IPS-NIHi7 (cell line): ENCODE measurements around the gene CYP26C1.
A peak's percentile ranks its signal among the peaks of the same experiment; 100 is the strongest.
"Not testable (repeated sequence)": the region's sequence is repeated elsewhere in the genome, so short reads cannot be mapped to it uniquely, and the experiment has no call there.

ENCODE experiments used
- DNase-seq: peaks from one replicate; pipeline ENCODE4 v3.0.0; 2012; ENCODE audit warnings: mixed read lengths; ENCODE audit errors: extremely low spot score

CYP26C1 gene

DNA sequence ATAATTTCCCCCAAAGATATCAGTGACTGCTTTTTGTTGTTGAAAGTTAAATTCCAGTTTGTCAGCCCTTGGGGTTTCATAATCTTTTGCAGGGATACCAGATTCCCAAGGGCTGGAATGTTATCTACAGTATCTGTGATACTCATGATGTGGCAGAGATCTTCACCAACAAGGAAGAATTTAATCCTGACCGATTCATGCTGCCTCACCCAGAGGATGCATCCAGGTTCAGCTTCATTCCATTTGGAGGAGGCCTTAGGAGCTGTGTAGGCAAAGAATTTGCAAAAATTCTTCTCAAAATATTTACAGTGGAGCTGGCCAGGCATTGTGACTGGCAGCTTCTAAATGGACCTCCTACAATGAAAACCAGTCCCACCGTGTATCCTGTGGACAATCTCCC, 16.3 kb downstream of the CYP26C1 start:
- DNase-seq: no peak

DNA sequence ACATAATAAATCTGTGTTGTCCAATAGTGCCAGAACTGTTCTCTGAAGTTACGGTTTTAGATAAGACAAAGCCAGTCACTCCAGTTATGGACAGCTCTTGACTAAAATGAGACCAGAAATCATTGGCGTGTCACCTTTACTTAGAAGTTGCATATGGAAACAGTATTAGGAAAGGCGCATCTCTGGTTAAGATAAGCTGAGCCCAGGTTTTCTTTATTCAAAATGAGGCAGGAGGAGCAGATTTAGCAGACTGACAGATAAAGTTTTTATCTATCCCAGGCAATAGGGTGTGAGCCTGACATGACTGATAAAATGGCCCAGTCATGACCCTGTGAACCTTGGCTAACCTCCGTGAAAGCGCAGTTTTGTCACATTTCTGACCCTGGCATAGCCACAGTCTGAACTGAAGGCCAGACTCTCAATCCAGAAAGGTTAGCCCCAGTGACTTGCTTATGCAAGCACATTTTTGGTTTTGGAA, 17.3 kb downstream of the CYP26C1 start:
- DNase-seq: no peak

DNA sequence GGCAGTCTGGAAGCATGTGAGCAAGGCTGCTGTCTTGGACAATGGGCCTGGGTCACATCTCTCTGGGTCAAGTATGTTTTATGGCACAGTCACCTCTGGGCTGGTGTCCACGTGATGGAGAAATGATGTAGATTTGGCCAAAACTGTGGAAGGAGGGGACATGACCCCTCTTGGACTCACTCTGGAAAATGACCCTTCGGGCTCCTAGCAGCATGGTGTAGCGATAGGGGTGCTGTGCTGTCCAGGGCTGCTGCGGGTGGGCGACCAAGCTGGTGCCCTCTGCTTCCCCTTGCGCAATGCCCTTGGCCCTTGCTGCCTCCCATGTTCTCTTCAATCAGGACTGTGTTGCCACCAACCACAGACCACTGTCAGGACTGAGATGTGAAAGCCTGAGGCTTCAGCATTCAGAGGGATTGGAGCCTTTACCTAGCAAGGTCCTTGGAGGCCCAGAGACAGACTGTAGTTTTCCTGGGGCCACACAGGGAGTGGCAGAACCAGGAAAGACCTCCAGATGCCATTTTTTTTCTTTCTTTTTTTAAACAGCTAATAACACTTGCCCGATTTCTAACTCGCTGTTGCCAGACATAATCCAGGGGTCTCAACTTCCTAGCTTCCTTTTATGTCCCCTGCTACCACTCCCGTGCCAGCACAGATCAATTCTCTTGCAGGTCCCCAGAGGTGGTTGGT, 19.2 kb downstream of the CYP26C1 start:
- no peak for DNase-seq

DNA sequence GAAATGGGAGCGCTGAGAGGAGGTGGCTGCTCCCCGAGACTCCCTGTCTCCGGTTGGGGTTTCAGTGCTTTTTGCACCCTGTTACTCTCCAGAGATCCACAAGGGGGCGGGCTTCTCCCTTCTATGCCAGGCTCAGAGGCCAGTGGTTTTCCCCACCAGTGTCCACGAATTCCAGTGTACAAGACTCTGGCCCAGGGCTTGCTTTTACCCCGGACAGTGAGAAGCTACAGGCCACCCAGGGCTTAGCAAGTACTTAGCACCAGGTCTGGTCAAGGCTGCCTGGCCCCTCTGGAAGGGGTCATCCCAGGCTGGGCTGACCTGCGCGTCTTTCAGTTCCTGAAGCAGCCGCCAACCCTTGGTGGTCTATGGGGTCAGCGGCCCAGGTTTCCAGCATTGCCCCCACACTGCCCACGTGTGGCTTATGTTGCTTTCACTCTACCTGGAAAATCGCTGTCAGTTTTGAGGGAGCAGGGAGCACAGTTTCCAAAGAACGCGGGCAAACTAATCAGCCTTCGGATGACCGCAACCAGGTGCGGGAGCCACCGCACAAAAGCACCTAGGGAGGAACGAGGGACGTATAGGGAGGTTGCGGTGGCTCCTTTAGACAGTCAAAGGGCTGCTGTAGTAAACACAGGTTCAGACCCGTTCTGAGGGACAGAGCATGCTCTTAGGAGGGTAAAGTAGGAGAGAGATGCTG, 19.9 kb downstream of the CYP26C1 start:
- DNase-seq: peak; percentile 80

DNA sequence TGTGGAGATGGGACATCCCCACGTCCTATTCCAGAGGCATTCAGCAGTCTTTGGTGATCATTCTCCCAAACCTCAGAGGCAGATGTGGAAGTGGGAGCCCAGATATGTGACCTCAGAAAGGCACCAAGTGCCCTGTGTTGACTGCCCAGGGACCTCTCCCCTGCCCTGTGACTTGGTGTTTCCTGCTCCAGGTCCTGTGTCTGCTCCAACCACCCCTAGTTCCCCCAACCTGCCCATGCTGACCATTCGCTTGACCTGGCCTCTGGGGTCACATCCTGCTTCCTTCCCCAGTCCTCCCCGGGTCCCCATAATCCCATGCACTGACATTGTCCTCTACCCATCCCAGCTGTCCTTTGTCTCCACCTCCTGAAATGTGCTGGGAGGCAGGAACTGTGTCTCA, 20.7 kb downstream of the CYP26C1 start:
- DNase-seq: no peak

DNA sequence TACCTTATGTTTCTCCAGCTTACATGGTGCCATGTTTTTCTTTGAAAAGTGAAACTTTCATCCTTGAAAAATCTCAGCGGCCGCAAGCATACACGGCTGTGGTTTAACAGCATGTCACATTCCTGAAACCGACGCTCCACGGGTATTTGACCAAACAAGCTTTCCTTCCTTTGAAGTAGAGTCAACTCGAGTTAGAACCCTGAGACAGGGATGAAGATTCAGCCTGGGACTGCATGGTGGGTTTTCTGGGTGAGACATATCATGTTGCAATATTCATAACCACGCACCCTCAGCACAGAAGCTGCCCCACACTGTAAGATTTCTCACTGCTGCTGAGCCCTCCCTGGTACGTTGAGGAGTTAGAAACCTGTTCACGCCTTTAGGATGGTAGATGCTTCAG, 21.2 kb downstream of the CYP26C1 start:
- no peak for DNase-seq

DNA sequence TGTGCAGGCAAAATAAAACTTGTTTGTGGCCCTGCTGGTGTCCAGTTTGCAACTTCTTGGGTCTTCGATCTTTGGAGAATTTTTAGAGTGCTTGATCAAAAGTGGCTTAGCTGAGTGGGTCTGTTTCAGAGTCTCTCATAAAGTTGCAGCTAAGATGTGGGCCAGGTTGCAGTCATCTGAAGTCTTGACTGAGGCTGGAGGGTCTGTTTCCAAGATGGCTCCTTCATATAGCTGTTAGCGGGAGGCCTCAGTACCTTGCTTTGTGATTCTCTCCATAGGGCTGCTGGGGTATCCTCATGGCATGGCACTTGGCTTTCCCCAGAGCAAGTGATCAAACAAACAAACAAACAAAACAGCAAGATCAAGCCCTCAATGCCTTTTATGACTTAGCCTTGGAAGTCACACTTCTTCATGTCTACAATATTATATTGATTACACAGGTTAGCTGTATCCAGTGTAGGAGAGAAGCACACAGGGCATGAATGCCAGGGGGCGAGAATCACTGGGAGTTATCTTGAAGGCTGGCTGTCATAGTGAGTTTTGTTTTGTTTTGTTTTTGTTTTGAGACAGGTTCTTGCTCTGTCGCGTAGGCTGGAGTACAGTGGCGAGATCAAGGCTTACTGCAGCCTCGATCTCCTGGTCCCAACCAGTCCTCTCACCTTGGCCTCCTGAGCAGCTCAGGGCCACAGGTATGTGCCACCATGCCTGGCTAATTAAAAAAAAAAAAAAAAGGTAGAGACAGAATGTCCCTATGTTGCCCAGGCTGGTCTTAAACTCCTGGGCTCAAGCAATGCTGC, 23.3 kb downstream of the CYP26C1 start:
- DNase-seq: no peak

DNA sequence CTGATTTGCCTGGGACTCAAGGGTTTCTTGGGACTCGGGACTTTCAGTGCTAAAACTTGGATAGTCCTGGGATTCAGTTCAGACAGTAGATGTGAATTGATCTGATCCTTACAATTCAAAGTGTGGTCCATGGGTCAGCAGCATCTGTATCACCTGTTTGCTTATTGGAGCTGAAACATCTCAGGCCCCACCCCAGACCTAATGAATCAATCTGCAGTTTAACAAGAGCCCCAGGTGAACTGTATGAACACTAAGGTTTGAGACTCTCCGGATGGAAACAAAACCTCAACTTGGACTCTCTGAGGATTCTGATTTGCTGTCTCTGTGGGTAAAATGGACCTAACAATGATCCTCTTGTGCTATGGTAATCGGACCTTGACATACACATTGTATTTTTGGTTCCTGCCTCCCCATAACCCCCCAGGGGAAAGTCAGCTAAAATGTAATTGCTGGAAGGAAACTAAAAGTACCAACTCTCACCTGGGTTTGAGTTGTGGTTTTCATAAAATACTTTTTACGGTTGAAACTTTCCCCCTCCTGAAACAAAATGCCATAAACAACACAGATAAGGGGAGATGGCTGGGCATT, 24.8 kb downstream of the CYP26C1 start:
- no peak for DNase-seq

DNA sequence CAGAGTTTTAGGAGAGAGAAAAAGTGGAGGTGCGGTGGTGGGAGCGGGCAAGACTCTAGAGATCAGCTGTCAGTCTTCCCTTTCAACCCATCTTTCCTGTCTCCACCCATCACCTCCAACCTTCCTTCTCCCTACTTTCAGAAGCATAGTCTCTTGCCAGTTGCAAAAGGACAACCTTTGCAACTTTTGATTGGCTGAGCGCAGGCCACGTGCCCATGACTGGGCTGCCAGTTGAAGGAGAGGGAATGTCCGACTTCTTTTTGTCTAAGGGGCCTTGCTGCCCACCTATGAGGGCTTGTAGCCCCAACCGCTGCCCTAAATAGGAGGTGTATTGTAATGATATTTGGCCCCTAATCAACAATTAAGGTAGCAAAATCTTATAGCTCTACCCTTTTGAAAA, 25.7 kb downstream of the CYP26C1 start:
- no peak for DNase-seq

DNA sequence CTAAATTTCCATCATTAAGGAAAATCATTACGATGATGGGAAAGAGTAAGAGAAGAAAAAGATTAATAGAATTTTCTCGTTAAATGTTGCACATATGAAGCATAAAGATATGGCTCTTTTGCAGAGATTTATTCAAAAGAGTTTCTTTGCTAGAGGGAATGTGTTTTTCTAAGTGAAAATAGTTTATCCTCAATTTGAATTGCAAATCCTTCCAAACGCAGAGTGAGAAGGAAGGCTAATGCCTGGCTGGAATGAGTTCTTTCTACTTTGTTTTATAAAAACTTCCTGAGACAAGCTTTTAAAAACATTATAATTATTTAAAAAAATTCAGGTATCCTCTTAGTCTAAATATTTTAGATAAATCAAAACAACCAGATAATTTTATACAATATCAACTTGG, 27.2 kb downstream of the CYP26C1 start:
- no peak for DNase-seq

DNA sequence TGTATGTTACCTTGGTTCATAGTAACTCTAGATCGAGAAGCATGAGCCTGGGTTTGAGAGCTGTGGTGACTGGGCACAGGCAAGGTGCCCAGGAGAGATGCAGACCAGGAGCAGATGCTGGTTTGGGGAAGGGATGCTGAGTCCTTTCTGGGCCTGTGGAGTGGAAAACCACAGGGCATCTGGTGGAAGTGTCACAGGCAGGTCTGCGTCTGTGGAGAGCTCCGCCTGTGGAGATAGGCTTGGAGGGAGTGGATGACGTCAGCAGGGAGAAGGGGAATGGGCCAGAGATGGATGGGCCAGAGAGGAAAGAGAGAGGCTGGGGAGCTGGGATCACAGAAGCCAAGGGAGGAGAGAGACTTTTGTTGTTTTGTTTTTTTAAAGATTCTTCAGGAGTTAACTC, 27.9 kb downstream of the CYP26C1 start:
- peak; percentile 8 for DNase-seq

DNA sequence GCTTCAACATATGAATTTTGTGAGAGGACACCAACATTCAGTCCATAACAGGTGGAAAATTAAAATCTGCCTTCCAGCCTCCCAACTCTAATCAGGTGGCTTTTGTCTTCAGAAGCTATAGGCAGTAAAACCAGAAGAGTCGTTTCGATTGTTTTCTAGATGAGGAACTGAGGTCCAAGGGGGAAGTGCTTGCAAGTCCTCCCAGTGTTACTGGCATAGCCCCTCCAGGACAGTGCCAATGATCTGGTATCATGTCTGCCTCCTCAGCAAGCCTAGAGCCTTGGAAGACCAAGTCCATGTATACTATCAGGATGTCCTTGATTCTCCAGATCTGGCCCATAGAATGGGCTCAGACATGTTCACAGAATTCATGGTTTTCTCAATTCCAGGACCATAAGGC, 30.0 kb downstream of the CYP26C1 start:
- no peak for DNase-seq

DNA sequence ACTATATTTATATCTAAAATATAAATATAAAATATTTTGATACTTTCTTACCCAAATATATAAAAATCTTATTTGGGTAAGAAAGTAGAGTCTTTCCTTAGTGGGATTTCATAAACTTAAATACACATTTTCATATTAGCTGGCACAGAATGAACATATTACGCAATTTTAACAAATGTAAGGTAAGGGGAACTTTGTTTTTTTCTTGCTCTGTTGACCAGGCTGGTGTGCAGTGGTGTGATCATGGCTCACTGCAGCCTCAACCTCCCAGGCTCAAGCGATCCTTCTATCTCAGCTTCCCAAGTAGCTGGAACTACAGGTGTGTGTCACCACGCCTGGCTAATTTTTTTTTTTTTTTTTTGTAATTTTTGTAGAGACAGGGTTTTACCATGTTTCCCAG, 31.4 kb downstream of the CYP26C1 start:
- DNase-seq: no peak

DNA sequence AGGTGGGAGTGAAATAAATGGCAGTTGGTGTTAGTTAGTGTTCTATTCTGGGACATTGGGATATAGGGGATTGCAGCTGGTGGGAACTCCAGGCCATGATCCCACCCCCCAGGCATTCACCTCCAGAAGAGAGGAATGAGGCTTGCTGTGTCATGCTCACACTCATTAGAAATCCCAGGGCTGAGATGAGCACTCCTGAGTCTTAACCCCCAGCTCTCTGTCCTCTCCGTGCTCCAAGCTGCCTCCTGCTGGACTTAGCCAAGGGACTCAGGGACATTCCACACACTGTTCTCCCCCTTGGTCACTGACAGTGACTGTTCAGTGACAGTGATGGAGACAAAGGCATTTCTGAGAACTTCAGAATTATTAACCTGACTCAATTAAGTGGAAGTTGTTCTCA, 34.6 kb downstream of the CYP26C1 start:
- DNase-seq: peak; percentile 54

DNA sequence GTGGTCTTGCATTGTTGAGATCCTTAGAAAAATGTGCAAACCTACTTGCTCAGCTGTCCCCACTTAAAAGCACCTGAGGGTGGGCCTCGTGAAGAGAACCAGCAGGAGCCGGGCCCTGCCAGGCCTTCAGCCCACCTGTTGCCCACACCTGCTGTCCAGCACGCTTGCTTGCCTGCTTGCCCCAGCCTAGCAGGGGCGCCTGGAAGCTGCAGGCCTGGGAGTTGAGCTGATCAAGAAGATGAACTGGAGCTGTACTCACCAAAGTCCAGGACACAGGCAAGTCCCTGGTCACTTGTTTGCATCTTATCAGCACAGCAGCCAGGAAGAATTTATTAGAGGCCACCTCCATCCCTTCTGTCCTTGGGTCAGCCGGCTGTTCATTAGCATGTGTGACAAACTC, 36.3 kb downstream of the CYP26C1 start:
- no peak for DNase-seq

DNA sequence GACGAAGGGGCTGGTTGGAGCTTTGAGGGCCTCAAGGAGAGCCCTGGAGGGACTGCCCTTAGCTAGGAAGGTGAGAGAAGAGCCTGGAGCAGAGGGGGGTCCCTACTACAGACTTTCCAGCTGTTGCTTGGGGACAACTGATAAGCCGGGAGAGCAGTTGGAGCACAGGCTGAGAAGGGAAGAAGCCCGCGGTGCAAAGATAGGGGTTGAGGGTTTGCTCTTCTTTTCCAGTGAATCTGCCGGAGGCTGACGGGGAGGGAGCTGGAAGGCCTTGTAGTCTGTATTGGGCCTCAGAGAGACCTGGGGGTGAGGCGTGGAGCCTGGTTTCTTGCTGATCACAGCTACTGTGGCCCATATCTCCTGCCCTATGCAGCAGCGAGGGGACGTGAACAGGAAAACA, 36.8 kb downstream of the CYP26C1 start:
- DNase-seq: peak; percentile 35

DNA sequence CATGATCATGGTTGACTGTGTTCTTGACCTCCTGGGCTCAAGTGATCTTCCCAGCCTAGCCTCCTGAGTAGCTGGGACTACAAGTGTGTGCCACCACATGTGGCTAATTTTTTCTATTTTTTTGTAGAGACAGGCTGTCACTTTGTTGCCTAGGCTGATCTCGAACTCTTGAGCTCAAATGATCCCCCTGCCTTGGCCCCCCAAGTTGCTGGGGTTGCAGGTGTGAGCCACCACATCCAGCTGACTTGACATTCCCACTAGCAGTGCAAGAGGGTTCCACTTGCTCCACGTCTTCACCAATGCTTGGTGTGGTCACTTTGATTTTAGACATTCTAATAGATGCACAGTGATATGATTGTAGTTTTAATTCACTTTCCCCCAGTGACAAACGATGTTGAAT, 38.2 kb downstream of the CYP26C1 start:
- DNase-seq: no peak

DNA sequence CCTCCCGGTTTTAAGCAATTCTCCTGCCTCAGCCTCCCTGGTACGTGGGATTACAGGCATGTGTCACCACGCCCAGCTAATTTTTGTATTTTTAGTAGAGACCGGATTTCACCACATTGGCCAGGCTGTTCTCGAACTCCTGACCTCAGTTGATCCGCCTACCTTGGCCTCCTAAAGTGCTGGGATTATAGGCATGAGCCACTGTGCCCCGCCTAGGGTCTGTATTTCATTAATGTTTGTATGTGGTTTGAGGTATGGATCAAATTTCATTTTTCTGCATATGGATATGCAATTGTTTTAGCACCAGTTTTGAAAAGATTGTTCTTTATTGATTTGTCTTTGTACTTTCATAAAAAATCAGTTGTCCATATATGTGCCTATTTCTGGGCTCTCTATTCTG, 39.1 kb downstream of the CYP26C1 start:
- no peak for DNase-seq

DNA sequence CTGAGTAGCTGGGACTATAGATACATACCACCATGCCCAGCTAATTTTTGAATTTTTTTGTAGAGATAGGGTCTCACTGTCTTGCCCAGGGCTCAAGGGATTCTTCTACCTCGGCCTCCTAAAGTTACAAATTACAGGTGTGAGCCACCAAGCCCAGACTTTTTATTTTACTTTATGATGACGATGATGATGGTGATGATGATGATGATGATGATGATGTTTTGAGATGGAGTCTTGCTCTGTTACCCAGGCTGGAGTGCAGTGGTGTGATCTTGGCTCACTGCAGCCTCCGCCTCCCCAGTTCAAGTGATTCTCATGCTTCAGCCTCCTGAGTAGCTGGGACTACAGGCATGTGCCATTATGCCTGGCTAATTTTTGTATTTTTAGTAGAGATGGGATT, 40.5 kb downstream of the CYP26C1 start:
- not testable (repeated sequence) for DNase-seq

DNA sequence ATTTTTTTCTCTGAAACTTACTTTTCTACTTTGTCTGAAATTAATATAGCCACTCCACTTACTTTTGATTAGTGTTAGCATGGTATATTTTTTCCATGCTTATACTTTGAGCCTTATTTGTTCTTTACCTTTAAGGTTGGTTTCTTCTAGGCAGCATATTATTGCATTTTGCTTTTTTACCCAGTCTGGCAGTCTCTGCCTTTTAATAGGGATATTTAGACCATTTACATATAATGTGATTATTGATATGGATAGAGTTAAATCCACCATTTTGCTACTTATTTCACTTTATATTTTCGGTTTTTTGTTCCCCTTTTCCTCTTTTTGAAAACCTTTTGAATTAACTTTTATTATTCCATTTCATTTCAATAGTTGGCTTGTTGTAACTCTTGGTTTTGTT, 43.4 kb downstream of the CYP26C1 start:
- no peak for DNase-seq

DNA sequence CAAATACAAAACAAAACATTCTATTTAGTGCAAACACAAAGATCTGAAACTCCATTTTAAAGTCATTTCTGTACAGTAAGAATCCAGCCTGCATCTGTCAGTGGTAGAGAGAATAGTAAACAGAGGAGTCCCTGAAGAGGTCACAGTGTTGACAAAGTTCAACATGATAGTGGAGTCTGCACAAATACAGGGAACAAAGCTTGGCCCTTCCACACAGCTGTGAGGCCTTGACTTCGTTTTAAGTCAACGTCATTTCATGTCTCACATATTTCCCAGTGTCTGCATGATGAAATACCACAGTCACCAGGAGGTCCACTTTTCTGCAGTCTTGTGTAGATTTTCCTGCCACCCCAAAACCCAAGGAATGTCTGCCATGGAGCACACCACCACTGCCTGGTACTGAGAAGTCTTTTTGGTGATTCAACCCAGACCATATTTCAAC, 46.1 kb downstream of the CYP26C1 start:
- DNase-seq: no peak

DNA sequence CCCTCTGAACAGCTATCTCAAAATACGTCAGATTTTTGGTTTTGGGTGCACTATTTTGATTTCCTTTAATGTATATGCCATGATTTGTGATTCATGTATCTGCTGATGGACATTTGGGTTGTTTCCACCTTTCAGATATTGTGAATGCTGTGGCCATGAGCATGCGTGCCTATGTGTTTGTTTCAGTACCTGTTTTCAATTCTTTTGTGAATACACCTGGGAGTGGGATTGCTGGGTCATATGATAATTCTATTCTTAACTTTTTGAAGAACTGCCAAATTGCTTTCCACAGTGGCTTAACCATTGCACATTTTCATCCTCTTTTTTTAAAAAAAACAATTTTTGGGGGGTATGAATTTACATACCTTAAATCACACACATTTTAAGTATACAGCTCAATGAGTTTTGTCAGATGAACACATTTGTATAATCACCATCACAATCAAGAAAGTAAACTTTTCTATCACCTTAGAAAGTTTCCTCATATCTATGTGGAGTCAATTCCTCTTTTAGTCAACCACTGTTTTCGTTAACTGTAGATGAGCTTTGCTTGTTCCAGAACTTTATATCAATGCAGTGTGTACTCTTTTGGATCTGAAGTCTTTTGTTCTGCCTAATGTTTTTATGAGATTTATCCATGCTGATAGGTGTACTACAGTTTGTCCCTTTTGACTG, 50.0 kb downstream of the CYP26C1 start:
- DNase-seq: no peak
